Ishikawa (cell line): ENCODE results near the gene PNN.

ENCODE experiments used
- CEBPB ChIP-seq: IDR thresholded peaks from 2 replicates; pipeline ENCODE4 v1.6.1; 2012
- EGR1 ChIP-seq: IDR thresholded peaks from 2 replicates; pipeline ENCODE4 v1.6.1; 2012
- EP300 ChIP-seq: IDR thresholded peaks from 2 replicates; pipeline ENCODE4 v1.6.1; 2012; ENCODE audit warnings: borderline replicate concordance
- TEAD4 ChIP-seq: IDR thresholded peaks from 2 replicates; pipeline ENCODE4 v1.6.1; 2012

- TF ChIP-seq TEAD4 (no peak), EP300 (no peak), EGR1 (no peak), CEBPB (no peak)
Observed at GRCh38 chr14:39173198-39173597, 1.9 kb upstream of the PNN start.
